GM12892 (cell line): Measurements from ENCODE around the gene CDC20B.

Source experiments
- POLR2A ChIP-seq: IDR thresholded peaks from 2 replicates; pipeline ENCODE4 v1.6.1; 2011; ENCODE audit warnings: low read depth, low read length, control low read depth
- TAF1 ChIP-seq: IDR thresholded peaks from 2 replicates; pipeline ENCODE4 v1.6.1; 2011; ENCODE audit warnings: low read depth, mild to moderate bottlenecking, control low read depth, low read length, borderline replicate concordance

- TF ChIP-seq TAF1 (no peak), POLR2A (no peak)
These were observed 38.4 kb upstream of the CDC20B start for GRCh38 chr5:55211184-55211874.
